ENCODE measurements around the gene RTL5.

RTL5 gene

DNA sequence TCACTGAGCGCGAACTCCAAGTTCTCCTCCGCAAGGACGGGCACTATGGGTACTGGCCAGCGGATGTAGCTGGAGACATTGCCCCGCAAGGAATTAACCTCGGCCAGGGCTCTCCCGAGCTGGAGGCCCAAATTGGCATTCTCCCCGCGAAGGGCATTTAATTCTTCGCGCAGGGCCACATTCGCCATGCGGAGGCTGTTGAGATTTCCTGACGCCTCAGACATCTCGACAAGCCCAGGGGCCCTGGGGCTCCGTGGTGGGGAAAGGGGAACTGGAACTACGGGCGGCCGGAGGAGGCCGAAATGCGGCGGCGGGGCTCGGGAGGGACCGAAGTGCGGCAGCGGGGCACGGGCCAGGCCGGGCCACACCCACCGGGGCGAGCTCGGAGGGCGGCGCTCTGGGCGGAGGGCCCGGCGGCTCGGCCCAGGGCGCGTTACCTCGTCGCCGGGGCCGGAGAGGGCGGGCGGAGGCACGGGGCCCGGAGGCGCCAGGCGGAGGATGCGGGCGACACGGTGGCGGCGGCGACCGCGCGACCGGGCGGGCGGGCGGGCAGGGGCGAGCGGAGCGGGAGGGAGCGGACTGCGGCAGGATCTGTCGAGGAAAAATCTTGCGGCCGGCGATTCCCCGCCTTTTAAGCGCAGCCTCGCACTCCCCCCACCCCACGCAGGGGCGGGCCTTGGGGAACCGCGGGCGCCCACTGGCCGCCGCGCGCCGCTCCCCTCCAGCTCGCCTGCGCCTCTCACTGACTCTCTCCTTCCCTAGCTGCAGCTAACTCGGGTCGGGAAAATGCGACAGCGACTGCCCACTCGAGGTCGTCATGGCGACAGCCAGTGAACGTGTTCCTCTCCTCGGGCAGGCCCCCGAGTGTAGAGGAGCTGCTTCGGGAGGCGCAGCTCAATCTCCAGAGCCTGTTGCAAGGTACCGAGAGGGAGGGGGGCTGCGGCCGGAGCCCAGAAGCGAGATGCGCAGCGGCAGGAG is at the start of gene RTL5:
RTL5 (minus strand) TSS at position 599 of the 978 bp plus-strand sequence.
- TF ChIP-seq GATA3 (IDR thresholded peaks at IDR 0.05; ENCODE audit: low read depth, low read length) = no peak
- TF ChIP-seq GATA2 (IDR thresholded peaks at IDR 0.05; ENCODE audit: low read depth, low read length) = no peak

GRCh38 chrX:72180539-72180938 is 48.8 kb upstream of the RTL5 start:
- TF ChIP-seq GATA3 (IDR thresholded peaks at IDR 0.05; ENCODE audit: low read depth, low read length) = no peak
- TF ChIP-seq GATA2 (IDR thresholded peaks at IDR 0.05; ENCODE audit: low read depth, low read length) = no peak

GRCh38 chrX:72176981-72177380 is 45.3 kb upstream of the RTL5 start:
- no peak for TF ChIP-seq GATA2 (IDR thresholded peaks at IDR 0.05; ENCODE audit: low read depth, low read length)
- TF ChIP-seq GATA3 (IDR thresholded peaks at IDR 0.05; ENCODE audit: low read depth, low read length) = no peak

GRCh38 chrX:72169008-72169728 is 37.5 kb upstream of the RTL5 start:
- TF ChIP-seq GATA2 (IDR thresholded peaks at IDR 0.05; ENCODE audit: low read depth, low read length) = no peak

- TF ChIP-seq GATA3 (IDR thresholded peaks at IDR 0.05; ENCODE audit: low read depth, low read length) (no peak), GATA2 (IDR thresholded peaks at IDR 0.05; ENCODE audit: low read depth, low read length) (no peak)
These were observed 33.8 kb upstream of the RTL5 start for GRCh38 chrX:72165551-72165950.

DNA sequence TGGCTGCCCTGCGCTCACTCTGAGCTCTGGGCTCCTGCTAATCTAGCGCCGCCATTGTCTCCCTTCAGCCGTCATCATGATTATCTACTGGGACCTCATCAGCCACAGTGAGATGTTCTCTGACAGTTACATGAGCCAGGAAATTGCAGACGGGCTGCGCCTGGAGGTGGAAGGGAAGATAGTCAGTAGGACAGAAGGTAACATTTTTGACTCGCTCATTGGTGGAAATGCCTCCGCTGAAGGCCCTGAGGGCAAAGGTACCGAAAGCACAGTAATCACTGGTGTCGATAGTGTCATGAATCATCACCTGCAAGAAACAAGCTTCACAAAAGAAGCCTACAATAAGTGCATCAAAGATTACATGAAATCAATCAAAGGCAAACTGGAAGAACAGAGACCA is 28.1 kb upstream of the RTL5 start:
- TF ChIP-seq GATA3 (IDR thresholded peaks at IDR 0.05; ENCODE audit: low read depth, low read length) = no peak
- no peak for TF ChIP-seq GATA2 (IDR thresholded peaks at IDR 0.05; ENCODE audit: low read depth, low read length)

- TF ChIP-seq GATA3 (IDR thresholded peaks at IDR 0.05; ENCODE audit: low read depth, low read length) (no peak), GATA2 (IDR thresholded peaks at IDR 0.05; ENCODE audit: low read depth, low read length) (no peak)
These were observed 27.1 kb upstream of the RTL5 start for GRCh38 chrX:72158773-72159172.

DNA sequence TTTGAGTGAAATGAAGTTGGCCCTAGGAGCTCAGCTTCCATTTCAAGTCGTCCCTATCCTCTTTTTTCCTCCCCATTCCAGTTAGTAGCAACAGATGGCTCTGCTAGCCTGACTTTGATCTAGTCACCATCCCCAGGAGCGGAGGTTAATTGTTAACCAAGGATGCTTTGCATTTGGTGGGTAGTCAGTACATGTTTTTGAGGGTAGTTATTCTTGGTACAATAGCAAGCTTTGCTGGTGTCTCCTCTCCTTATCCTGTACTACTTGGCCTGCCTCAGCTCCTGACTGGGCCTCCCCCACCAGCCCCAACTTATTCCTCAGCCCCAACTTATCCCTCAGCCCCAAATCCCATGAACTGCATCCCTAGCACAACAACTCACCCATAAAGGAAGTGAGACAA is 14.8 kb upstream of the RTL5 start:
- no peak for TF ChIP-seq GATA3 (IDR thresholded peaks at IDR 0.05; ENCODE audit: low read depth, low read length)
- no peak for TF ChIP-seq GATA2 (IDR thresholded peaks at IDR 0.05; ENCODE audit: low read depth, low read length)

DNA sequence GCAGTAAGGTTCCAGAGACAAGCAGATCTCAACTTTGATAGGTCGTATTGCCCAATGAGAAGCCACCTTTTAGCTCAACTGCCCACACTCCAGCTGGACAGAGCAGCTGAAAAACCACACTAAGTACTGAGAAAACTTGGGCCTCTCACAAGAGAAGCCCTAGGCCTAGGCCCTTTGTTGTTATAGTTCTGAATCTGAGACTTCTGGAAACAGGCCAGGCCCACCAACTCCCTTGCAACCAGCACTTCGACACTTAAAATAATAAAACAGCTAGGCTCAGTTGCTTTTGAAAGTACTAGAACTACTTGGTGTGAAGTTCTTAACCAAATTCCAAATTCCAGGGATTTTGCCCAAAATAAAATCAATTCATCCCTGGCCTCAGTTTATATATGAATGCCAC is 13.5 kb upstream of the RTL5 start:
- TF ChIP-seq GATA3 (IDR thresholded peaks at IDR 0.05; ENCODE audit: low read depth, low read length) (no peak), GATA2 (IDR thresholded peaks at IDR 0.05; ENCODE audit: low read depth, low read length) (no peak)

GRCh38 chrX:72143609-72143907 is 11.8 kb upstream of the RTL5 start:
- TF ChIP-seq GATA3 (IDR thresholded peaks at IDR 0.05; ENCODE audit: low read depth, low read length) (no peak), GATA2 (IDR thresholded peaks at IDR 0.05; ENCODE audit: low read depth, low read length) (no peak)

- no peak for TF ChIP-seq GATA2 (IDR thresholded peaks at IDR 0.05; ENCODE audit: low read depth, low read length)
- no peak for TF ChIP-seq GATA3 (IDR thresholded peaks at IDR 0.05; ENCODE audit: low read depth, low read length)
These were observed 11.3 kb upstream of the RTL5 start for GRCh38 chrX:72142794-72143608.

DNA sequence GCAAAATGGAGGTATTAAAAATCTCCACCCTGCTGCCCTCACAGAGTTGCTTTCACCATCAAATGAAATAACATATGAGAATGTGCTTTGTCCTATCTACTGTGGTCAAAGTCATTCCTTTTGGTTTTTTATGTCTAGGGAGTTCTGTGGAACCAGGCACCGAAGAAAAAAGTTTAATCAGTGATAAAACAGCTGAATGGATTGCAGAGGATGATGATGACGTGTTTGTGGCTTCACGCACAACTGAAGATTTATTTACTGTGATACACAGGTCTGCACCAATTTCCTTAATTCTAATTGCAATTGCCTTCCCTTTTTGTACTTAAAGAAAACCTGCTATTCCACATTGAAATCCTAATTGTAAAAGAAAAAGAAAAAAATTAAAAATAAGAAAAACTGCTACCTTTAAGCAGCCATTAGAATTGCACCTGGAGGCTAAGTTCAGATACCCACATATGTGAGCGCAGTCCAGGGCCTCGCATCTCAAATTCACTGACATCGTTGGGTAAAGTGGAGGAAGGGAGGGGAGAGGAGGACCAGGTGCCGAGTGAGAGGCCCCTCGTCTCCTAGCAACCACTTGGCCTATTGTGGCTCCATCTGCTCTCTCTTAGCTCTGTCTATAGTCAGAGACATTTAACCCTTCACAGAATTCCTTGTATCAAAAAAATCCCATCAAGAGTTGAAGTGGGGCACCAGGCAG is 10.5 kb upstream of the RTL5 start:
- TF ChIP-seq GATA2 (IDR thresholded peaks at IDR 0.05; ENCODE audit: low read depth, low read length) = no peak
- no peak for TF ChIP-seq GATA3 (IDR thresholded peaks at IDR 0.05; ENCODE audit: low read depth, low read length)

- TF ChIP-seq GATA2 (IDR thresholded peaks at IDR 0.05; ENCODE audit: low read depth, low read length) (no peak), GATA3 (IDR thresholded peaks at IDR 0.05; ENCODE audit: low read depth, low read length) (no peak)
These were observed 9.8 kb upstream of the RTL5 start for GRCh38 chrX:72141372-72142004.

Data from SH-SY5Y (cell line).